22Rv1 (cell line): ENCODE results near the gene RBM34.
"Not testable (repeated sequence)": the region's sequence is repeated elsewhere in the genome, so short reads cannot be mapped to it uniquely, and the experiment has no call there.

Experiments
- H3K27ac ChIP-seq: fragments of 450-650 bp; 2 replicates; pipeline ENCODE4 v1.5.1; 2017
- ZFX ChIP-seq: fragments of 450-650 bp; IDR thresholded peaks from 2 replicates; pipeline ENCODE4 v1.6.1; 2017; ENCODE audit warnings: antibody characterized with exemption, borderline replicate concordance
- TF ChIP-seq, protein P1 (sequence below): fragments of 450-650 bp; IDR thresholded peaks from 2 replicates; pipeline ENCODE4 v1.5.1; 2017; ENCODE audit warnings: mild to moderate bottlenecking

RBM34 gene

GRCh38 chr1:235098547-235098946 is 62.5 kb downstream of the RBM34 start:
- TF ChIP-seq, protein P1, sequence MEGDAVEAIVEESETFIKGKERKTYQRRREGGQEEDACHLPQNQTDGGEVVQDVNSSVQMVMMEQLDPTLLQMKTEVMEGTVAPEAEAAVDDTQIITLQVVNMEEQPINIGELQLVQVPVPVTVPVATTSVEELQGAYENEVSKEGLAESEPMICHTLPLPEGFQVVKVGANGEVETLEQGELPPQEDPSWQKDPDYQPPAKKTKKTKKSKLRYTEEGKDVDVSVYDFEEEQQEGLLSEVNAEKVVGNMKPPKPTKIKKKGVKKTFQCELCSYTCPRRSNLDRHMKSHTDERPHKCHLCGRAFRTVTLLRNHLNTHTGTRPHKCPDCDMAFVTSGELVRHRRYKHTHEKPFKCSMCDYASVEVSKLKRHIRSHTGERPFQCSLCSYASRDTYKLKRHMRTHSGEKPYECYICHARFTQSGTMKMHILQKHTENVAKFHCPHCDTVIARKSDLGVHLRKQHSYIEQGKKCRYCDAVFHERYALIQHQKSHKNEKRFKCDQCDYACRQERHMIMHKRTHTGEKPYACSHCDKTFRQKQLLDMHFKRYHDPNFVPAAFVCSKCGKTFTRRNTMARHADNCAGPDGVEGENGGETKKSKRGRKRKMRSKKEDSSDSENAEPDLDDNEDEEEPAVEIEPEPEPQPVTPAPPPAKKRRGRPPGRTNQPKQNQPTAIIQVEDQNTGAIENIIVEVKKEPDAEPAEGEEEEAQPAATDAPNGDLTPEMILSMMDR: no peak
- TF ChIP-seq ZFX: no peak
- H3K27ac ChIP-seq: no peak overlapping the region

- H3K27ac ChIP-seq: not testable (repeated sequence)
These were observed 63.5 kb downstream of the RBM34 start for GRCh38 chr1:235097501-235097900.

GRCh38 chr1:235095938-235096562 is 65.0 kb downstream of the RBM34 start:
- TF ChIP-seq, protein P1: no peak
- no peak for TF ChIP-seq ZFX

GRCh38 chr1:235093696-235094592 is 67.1 kb downstream of the RBM34 start:
- TF ChIP-seq, protein P1: peak; percentile 100
- no peak for TF ChIP-seq ZFX
- no peak overlapping the region for H3K27ac ChIP-seq

More at GRCh38 chr1:235095938-235096562, 65.0 kb downstream of the RBM34 start:
- H3K27ac ChIP-seq: no peak overlapping the region

GRCh38 chr1:235093013-235093695 is 67.9 kb downstream of the RBM34 start:
- H3K27ac ChIP-seq: no peak overlapping the region
- TF ChIP-seq, protein P1: no peak
- TF ChIP-seq ZFX: no peak

GRCh38 chr1:235092415-235092814 is 68.6 kb downstream of the RBM34 start:
- not testable (repeated sequence) for H3K27ac ChIP-seq

GRCh38 chr1:235092045-235092406 is 69.0 kb downstream of the RBM34 start:
- not testable (repeated sequence) for H3K27ac ChIP-seq

GRCh38 chr1:235091319-235092044 is 69.6 kb downstream of the RBM34 start:
- H3K27ac ChIP-seq: not testable (repeated sequence)
